Breast epithelium (tissue), 3 donors: ENCODE data around the gene PTPRK.

Experiments
- CTCF ChIP-seq, 3 donors: fragments of 450-650 bp; IDR thresholded peaks; one replicate each; pipeline ENCODE4 v1.5.1; 2016 to 2017; ENCODE audit warnings: antibody characterized with exemption in 3 of 3, mild to moderate bottlenecking in 3 of 3, moderate library complexity in 3 of 3
- POLR2A ChIP-seq: fragments of 450-650 bp; IDR thresholded peaks from one replicate; pipeline ENCODE4 v1.6.1; 2016; ENCODE audit warnings: antibody characterized with exemption, mild to moderate bottlenecking, moderate library complexity

DNA sequence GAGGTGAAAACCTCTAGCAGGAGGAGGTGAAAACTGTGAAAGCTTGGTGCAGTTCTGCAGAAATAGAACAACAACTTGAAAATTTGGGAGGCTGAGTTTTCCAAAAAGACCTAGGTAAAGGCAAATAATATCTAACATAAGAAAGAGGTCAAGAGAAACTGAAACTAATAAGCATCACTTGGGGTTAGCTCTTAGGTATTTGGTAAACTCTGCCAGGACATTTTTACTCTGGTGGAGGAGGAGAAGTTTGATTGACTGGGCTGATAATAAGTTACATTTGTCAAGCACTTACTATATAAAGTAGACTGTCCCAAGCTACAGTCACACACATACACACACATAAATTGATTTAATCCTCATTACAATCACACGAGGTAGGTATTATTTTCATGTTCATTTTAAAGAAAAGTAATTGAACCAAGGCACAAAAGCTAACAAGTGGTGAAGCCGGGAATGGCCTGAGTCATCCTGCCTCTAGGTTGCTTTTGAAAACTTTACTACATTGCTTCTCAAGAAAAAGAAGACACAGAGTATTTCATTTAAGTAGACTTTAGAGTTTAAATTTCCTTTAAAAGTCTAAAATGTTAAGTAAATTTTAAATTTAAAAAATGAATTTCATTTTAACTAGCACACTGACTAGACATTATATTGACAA lies 275.5 kb downstream of the PTPRK start:
- TF ChIP-seq CTCF (IDR thresholded peaks at IDR 0.05) (no peak), POLR2A (no peak)
